Mesenchymal stem cell (in vitro differentiated cells and primary cell): ENCODE results near the gene IFNA7.
"Not testable (repeated sequence)": the region's sequence is repeated elsewhere in the genome, so short reads cannot be mapped to it uniquely, and the experiment has no call there.

ENCODE experiments used
- DNase-seq: peaks from one replicate; pipeline ENCODE4 v3.0.0-alpha.2; 2013
- H2AFZ ChIP-seq: one replicate; pipeline ENCODE4 v1.6.1; 2013; ENCODE audit warnings: low read depth, mild to moderate bottlenecking, control low read depth, inconsistent platforms, low read length, moderate library complexity
- H2AK5ac ChIP-seq: 2 replicates; pipeline ENCODE4 v1.6.1; 2013; ENCODE audit warnings: low read length, moderate library complexity, mild to moderate bottlenecking, inconsistent platforms; ENCODE audit not compliant: severe bottlenecking
- H2BK120ac ChIP-seq: one replicate; pipeline ENCODE4 v1.6.1; 2013; ENCODE audit warnings: low read depth, mild to moderate bottlenecking, inconsistent platforms, low read length, moderate library complexity
- H2BK12ac ChIP-seq, 2 experiments: one replicate each; pipeline ENCODE4 v1.6.1; 2013; ENCODE audit warnings: inconsistent platforms in 2 of 2, low read length in 2 of 2, mild to moderate bottlenecking in 2 of 2, moderate library complexity in 2 of 2, control low read depth in 1 of 2
- H2BK15ac ChIP-seq: one replicate; pipeline ENCODE4 v1.6.1; 2013; ENCODE audit warnings: mild to moderate bottlenecking, low read depth, inconsistent platforms; ENCODE audit not compliant: poor library complexity, severe bottlenecking
- H2BK5ac ChIP-seq: 2 replicates; pipeline ENCODE4 v1.6.1; 2013; ENCODE audit warnings: low read depth, mild to moderate bottlenecking, low read length, control low read depth, inconsistent platforms; ENCODE audit not compliant: poor library complexity, severe bottlenecking
- H3K14ac ChIP-seq, 2 experiments: one replicate each; pipeline ENCODE4 v1.6.1; 2013; ENCODE audit warnings: inconsistent platforms in 2 of 2, low read length in 2 of 2, control low read depth in 1 of 2, mild to moderate bottlenecking in 1 of 2, moderate library complexity in 1 of 2
- H3K18ac ChIP-seq, 2 experiments: one replicate each; pipeline ENCODE4 v1.6.1; 2013; ENCODE audit warnings: inconsistent platforms in 2 of 2, low read length in 2 of 2, control low read depth in 1 of 2, low read depth in 1 of 2, mild to moderate bottlenecking in 1 of 2
- H3K23ac ChIP-seq, 2 experiments: one replicate each; pipeline ENCODE4 v1.6.1; 2013; ENCODE audit warnings: inconsistent platforms in 2 of 2, low read length in 2 of 2, mild to moderate bottlenecking in 2 of 2, moderate library complexity in 2 of 2, control low read depth in 1 of 2
- H3K27ac ChIP-seq: 2 replicates; pipeline ENCODE4 v1.5.1; 2013; ENCODE audit warnings: mild to moderate bottlenecking, moderate library complexity, low read length, control low read depth, inconsistent platforms; ENCODE audit not compliant: poor library complexity, severe bottlenecking
- H3K27me3 ChIP-seq, 2 experiments: 2 replicates each; pipeline versions ENCODE4 v1.6.1 to v1.7.0; 2013; ENCODE audit warnings: low read length in 2 of 2, mild to moderate bottlenecking in 2 of 2, moderate library complexity in 2 of 2, control low read depth in 1 of 2, inconsistent platforms in 1 of 2; ENCODE audit not compliant: control insufficient read depth in 1 of 2, insufficient read depth in 1 of 2
- H3K36me3 ChIP-seq, 2 experiments: 2 replicates each; pipeline versions ENCODE4 v1.6.1 to v1.7.0; 2013; ENCODE audit warnings: low read length in 2 of 2, control low read depth in 1 of 2, inconsistent platforms in 1 of 2, low read depth in 1 of 2, mild to moderate bottlenecking in 1 of 2; ENCODE audit not compliant: insufficient read depth in 2 of 2, control insufficient read depth in 1 of 2
- H3K4ac ChIP-seq, 2 experiments: one replicate each; pipeline ENCODE4 v1.6.1; 2013; ENCODE audit warnings: inconsistent platforms in 2 of 2, low read length in 2 of 2, mild to moderate bottlenecking in 2 of 2, moderate library complexity in 2 of 2, control low read depth in 1 of 2, low read depth in 1 of 2
- H3K4me1 ChIP-seq: 2 replicates; pipeline ENCODE4 v1.6.1; 2013; ENCODE audit warnings: low read depth, low read length, control low read depth; ENCODE audit not compliant: control insufficient read depth, insufficient read depth
- H3K4me2 ChIP-seq: 2 replicates; pipeline ENCODE4 v1.6.1; 2013; ENCODE audit warnings: low read length, mild to moderate bottlenecking, inconsistent platforms; ENCODE audit not compliant: poor library complexity, severe bottlenecking
- H3K4me3 ChIP-seq, 2 experiments: 2 replicates each; pipeline versions ENCODE4 v1.5.1 to v1.7.0; 2013; ENCODE audit warnings: low read length in 2 of 2, mild to moderate bottlenecking in 2 of 2, control low read depth in 1 of 2, low read depth in 1 of 2; ENCODE audit not compliant: insufficient read depth in 1 of 2
- H3K79me1 ChIP-seq: replicated peaks from 2 replicates; pipeline ENCODE4 v1.6.1; 2013; ENCODE audit warnings: mild to moderate bottlenecking, control low read depth, low read length, inconsistent platforms; ENCODE audit not compliant: poor library complexity, severe bottlenecking
- H3K9ac ChIP-seq: 2 replicates; pipeline ENCODE4 v1.7.0; 2013; ENCODE audit warnings: mild to moderate bottlenecking, low read length, moderate library complexity
- H3K9me3 ChIP-seq: 2 replicates; pipeline ENCODE4 v1.7.0; 2013; ENCODE audit warnings: mild to moderate bottlenecking, low read length; ENCODE audit not compliant: control insufficient read depth
- H4K8ac ChIP-seq: one replicate; pipeline ENCODE4 v1.6.1; 2013; ENCODE audit warnings: inconsistent platforms, mild to moderate bottlenecking, low read length, moderate library complexity
- H4K91ac ChIP-seq: one replicate; pipeline ENCODE4 v1.6.1; 2013; ENCODE audit warnings: mild to moderate bottlenecking, low read length, inconsistent platforms
- WGBS: methylation state at CpG from one replicate; pipeline ENCODE4 v1.1.7; 2013; ENCODE audit warnings: mixed read lengths; 5-methylcytosine and 5-hydroxymethylcytosine counted together

The IFNA7 gene

GRCh38 chr9:21212160-21212559, 10.2 kb upstream of the IFNA7 start:
- not testable (repeated sequence) for H3K4me2 ChIP-seq, H3K18ac ChIP-seq, H2BK5ac ChIP-seq, H3K23ac ChIP-seq, H3K9me3 ChIP-seq, H3K14ac ChIP-seq, H3K4me1 ChIP-seq, H3K79me1 ChIP-seq, H3K36me3 ChIP-seq, H3K27me3 ChIP-seq, H2AK5ac ChIP-seq, H3K4ac ChIP-seq, H2BK120ac ChIP-seq, H2AFZ ChIP-seq, H3K9ac ChIP-seq, H2BK12ac ChIP-seq, H3K27ac ChIP-seq, DNase-seq, H4K91ac ChIP-seq, H2BK15ac ChIP-seq, H3K4me3 ChIP-seq, H4K8ac ChIP-seq
- WGBS = 68% methylated on average over 2 of the region's 2 CpGs

GRCh38 chr9:21210782-21211181, 8.8 kb upstream of the IFNA7 start:
- H2AK5ac ChIP-seq, H3K4ac ChIP-seq, H3K36me3 ChIP-seq, H3K27ac ChIP-seq, H3K79me1 ChIP-seq, H3K23ac ChIP-seq, H2BK5ac ChIP-seq, H2BK12ac ChIP-seq, H2BK120ac ChIP-seq, H3K9ac ChIP-seq, DNase-seq, H3K9me3 ChIP-seq, H2BK15ac ChIP-seq, H4K8ac ChIP-seq, H3K14ac ChIP-seq, H4K91ac ChIP-seq, H2AFZ ChIP-seq, H3K27me3 ChIP-seq, H3K4me3 ChIP-seq, H3K4me2 ChIP-seq, H3K18ac ChIP-seq, H3K4me1 ChIP-seq: not testable (repeated sequence)
- WGBS = 95% methylated on average over 2 of the region's 2 CpGs

- H3K36me3 ChIP-seq = no peaks in the 10 kb centered on the region
- no peak overlapping the region for H4K91ac ChIP-seq
- WGBS = 85% methylated on average over 7 of the region's 7 CpGs
- no peak overlapping the region for H3K4me2 ChIP-seq
- H3K18ac ChIP-seq = no peak overlapping the region
- H3K14ac ChIP-seq = no peak overlapping the region
- no peaks in the 10 kb centered on the region for H3K27me3 ChIP-seq
- H2BK120ac ChIP-seq = no peak overlapping the region
- no peak overlapping the region for H3K27ac ChIP-seq
- H3K79me1 ChIP-seq = no peaks in the 10 kb centered on the region
- H3K4me1 ChIP-seq = no peaks in the 10 kb centered on the region
- no peak overlapping the region for H2AFZ ChIP-seq
- no peak overlapping the region for H3K4me3 ChIP-seq
- no peak for DNase-seq
- no peak overlapping the region for H2BK15ac ChIP-seq
- no peak overlapping the region for H3K9ac ChIP-seq
- no peak overlapping the region for H3K23ac ChIP-seq
- no peak overlapping the region for H2BK5ac ChIP-seq
- no peak overlapping the region for H4K8ac ChIP-seq
- H2AK5ac ChIP-seq = no peak overlapping the region
- no peak overlapping the region for H2BK12ac ChIP-seq
- no peaks in the 10 kb centered on the region for H3K9me3 ChIP-seq
- H3K4ac ChIP-seq = no peak overlapping the region
These were observed 8.3 kb upstream of the IFNA7 start for GRCh38 chr9:21210311-21210710.

GRCh38 chr9:21207043-21207442, 5.0 kb upstream of the IFNA7 start, which contains the start of gene IFNA10:
IFNA10 (minus strand) TSS chr9:21207143; CDS start chr9:21207097, 46 bp downstream.
- not testable (repeated sequence) for H2BK12ac ChIP-seq, H2AK5ac ChIP-seq, H3K18ac ChIP-seq, H2AFZ ChIP-seq, H3K23ac ChIP-seq, H2BK120ac ChIP-seq, H2BK5ac ChIP-seq, H3K27ac ChIP-seq, H4K91ac ChIP-seq, H2BK15ac ChIP-seq, H3K14ac ChIP-seq, H3K27me3 ChIP-seq, H3K4ac ChIP-seq, DNase-seq, H3K9ac ChIP-seq, H3K4me1 ChIP-seq, H3K79me1 ChIP-seq, H3K4me3 ChIP-seq, H4K8ac ChIP-seq, H3K4me2 ChIP-seq, H3K9me3 ChIP-seq, H3K36me3 ChIP-seq
- no CpG with 5 or more reads among the region's 3 CpGs for WGBS
